Stimulated activated CD4-positive, alpha-beta T cell treated with anti-CD3 and anti-CD28 coated beads, TNF-alpha, amount 100 ng/mL, for 24 hours (primary cell): ENCODE results near the gene KDM4C.

Source experiments
- DNase-seq, 3 experiments: peaks; one replicate each; pipeline ENCODE4 v3.0.0-alpha.2; 2020; ENCODE audit warnings: low read depth in 3 of 3

Gene KDM4C

GRCh38 chr9:7210854-7211637 is 453.3 kb downstream of the KDM4C start:
- no peak for DNase-seq

GRCh38 chr9:7211657-7212056 is 453.9 kb downstream of the KDM4C start:
- no peak for DNase-seq

GRCh38 chr9:7212101-7212500 is 454.3 kb downstream of the KDM4C start:
- DNase-seq = no peak

GRCh38 chr9:7216004-7216841 is 458.4 kb downstream of the KDM4C start:
- DNase-seq = peak in 1 of 3 experiments; percentile 42

GRCh38 chr9:7223981-7224380 is 466.2 kb downstream of the KDM4C start:
- DNase-seq = no peak
